Psoas muscle (tissue), 8 donors: ENCODE measurements around the gene ZNF324. TPM values are rescaled to one million over a fixed set of nuclear protein-coding genes. Genes with fewer than 3 reads are reported as not detected.
A peak's percentile ranks its signal among the peaks of the same experiment; 100 is the strongest.

Experiments
- ATAC-seq, 4 donors: fragments of 200-7000 bp; cut with Tn5 transposase; one replicate each; pipeline ENCODE4 v1.9.1; 2020; ENCODE audit warnings: moderate library complexity in 3 of 4, mild to moderate bottlenecking in 2 of 4
- DNase-seq, 2 donors: peaks; one replicate each; pipeline ENCODE4 v3.0.0-alpha.2; 2020
- H3K27ac ChIP-seq: fragments of 200-600 bp; one replicate; pipeline ENCODE4 v1.8.0; 2022
- H3K27me3 ChIP-seq, 3 donors: fragments of 200-600 bp in 1 of 3; one replicate each; pipeline versions ENCODE4 v1.6.1 to v1.8.0; 2013 to 2022; ENCODE audit warnings: low read length in 2 of 3, mild to moderate bottlenecking in 2 of 3, moderate library complexity in 1 of 3; ENCODE audit not compliant: insufficient read depth in 3 of 3
- H3K36me3 ChIP-seq, 2 donors: fragments of 200-600 bp in 1 of 2; one replicate each; pipeline versions ENCODE4 v1.6.1 to v1.8.0; 2013 to 2022; ENCODE audit warnings: low read depth in 1 of 2, mild to moderate bottlenecking in 1 of 2, moderate library complexity in 1 of 2; ENCODE audit not compliant: insufficient read depth in 1 of 2
- H3K4me1 ChIP-seq: fragments of 200-600 bp; one replicate; pipeline ENCODE4 v1.8.0; 2022
- H3K4me3 ChIP-seq: fragments of 200-600 bp; one replicate; pipeline ENCODE4 v1.8.0; 2022; ENCODE audit warnings: mild to moderate bottlenecking
- H3K9me3 ChIP-seq: fragments of 200-600 bp; one replicate; pipeline ENCODE4 v1.8.0; 2022
- WGBS, 3 donors: extraction: QIAGEN DNeasy Blood & Tissue Kit; methylation state at CpG; one replicate each; pipeline versions ENCODE4 v1.1.6 to v1.1.7; 2013; 5-methylcytosine and 5-hydroxymethylcytosine counted together
- intact Hi-C, 2 donors: fragments of 100-400 bp; cut with DNase I; formaldehyde crosslinking; loops; one replicate each; pipeline versions ENCODE4 v1.11.0 to v1.14.2; 2022
- polyA plus RNA-seq, 3 donors: library from polyadenylated mRNA; stranded (reverse); fragments of 200-250 nt; gene quantifications; one replicate each; pipeline ENCODE4 v1.2.3, GENCODE V29; 2013
- total RNA-seq, 4 donors: library from RNA; stranded (reverse); fragmentation: NEBNext Ultra II Directional in 2 of 4; extraction: Animal tissue kit (Norgen Biotek cat#: 25700) in 2 of 4; gene quantifications; one replicate each; pipeline versions ENCODE4 v1.2.1 to v1.2.4, GENCODE V29; 2021 to 2023
- TF ChIP-seq, protein P1 (sequence below): fragments of 200-600 bp; IDR thresholded peaks from one replicate; pipeline ENCODE4 v1.8.0; 2022; ENCODE audit warnings: antibody characterized with exemption
- donor health status: healthy with polysubstance abuse.
- donor health status: DM: no; HTN: no; CAD: no; lungs with moderate emphysema.
- donor health status: Bipolar disorder and iron deficiency.
- donor health status: healthy.
- donor health status: DM: yes; HTN: yes; CAD: no.
- donor health status: DM: no; HTN: no; CAD: no.
- donor health status: DM: no; HTN: no; CAD: no.
- donor health status: DM: yes; HTN: yes; CAD: no.

The ZNF324 gene
- total and polyA plus RNA-seq, 7 donors = 2.1 to 7.2 (median 4.3) TPM

DNA sequence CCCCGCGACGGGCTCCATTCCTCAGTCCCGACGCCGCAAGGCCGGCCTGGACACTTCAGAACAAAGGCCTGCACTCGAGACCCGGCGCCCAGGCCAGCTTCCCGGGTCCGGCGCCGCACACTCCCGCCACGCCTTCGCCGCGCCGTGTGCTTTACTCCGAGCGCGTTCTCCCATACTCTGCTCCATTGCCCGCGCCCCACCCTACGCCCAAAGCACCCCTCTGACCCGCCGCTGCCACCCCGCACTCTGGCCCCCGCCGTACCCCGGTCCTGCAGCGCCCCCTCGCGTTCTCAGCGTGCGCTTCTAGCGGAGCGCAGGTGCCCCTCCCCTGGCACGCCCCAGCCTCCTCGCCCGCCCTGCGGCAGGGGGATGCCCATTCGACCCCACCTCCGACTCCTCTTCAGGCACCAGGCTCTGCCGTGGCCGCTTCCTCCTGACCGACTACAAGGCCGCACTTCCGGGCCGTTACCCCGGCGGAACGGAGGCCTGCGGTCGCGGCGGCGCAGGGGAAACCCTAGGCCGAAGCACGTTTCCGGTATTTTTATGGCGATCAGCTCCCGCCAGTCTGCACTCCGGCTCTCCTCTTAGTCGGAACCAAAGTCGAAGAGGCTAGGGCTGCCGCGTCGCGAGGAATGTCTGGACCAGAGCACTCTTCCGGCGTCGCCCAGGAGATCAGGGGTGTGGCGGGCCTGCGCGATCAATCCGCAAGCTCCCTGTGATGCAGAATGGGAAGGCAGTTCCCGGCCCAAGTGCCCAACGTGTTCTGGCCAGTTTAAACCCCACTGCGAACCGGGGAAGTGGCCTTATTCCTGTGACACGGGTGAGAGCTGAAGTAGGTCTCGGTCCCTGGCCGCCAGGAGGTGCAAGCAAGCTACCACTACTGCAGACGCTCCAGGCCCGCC lies 52.7 kb downstream of the ZNF324 start, which contains the start of gene ZBTB45:
Gene ZBTB45, minus strand, starts transcription at position 456 of the 902 bp plus-strand sequence. CDS start 2,137 bp downstream, outside the sequence.
- peak within 1 kb of the TSS; percentile 98 for H3K4me3 ChIP-seq
- TF ChIP-seq, protein P1, sequence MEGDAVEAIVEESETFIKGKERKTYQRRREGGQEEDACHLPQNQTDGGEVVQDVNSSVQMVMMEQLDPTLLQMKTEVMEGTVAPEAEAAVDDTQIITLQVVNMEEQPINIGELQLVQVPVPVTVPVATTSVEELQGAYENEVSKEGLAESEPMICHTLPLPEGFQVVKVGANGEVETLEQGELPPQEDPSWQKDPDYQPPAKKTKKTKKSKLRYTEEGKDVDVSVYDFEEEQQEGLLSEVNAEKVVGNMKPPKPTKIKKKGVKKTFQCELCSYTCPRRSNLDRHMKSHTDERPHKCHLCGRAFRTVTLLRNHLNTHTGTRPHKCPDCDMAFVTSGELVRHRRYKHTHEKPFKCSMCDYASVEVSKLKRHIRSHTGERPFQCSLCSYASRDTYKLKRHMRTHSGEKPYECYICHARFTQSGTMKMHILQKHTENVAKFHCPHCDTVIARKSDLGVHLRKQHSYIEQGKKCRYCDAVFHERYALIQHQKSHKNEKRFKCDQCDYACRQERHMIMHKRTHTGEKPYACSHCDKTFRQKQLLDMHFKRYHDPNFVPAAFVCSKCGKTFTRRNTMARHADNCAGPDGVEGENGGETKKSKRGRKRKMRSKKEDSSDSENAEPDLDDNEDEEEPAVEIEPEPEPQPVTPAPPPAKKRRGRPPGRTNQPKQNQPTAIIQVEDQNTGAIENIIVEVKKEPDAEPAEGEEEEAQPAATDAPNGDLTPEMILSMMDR = peak; percentile 55
- no peaks in the 10 kb centered on the region for H3K27me3 ChIP-seq
- ATAC-seq (peak; percentile 90 to 91 (median 91)), DNase-seq (peak; percentile 90 to 96)
- H3K27ac ChIP-seq = peak within 1 kb of the TSS; percentile 97
- intact Hi-C loops = loop anchor here in 1 of 2 donors (2.0 kb wide), 1 partner anchor 23 kb away; no protein-coding TSS in a partner anchor
- 0% methylated on average over 76 to 87 of the region's 87 CpGs for WGBS, 3 donors
- peaks cover 30% of the 10 kb centered on the region for H3K4me1 ChIP-seq
- H3K9me3 ChIP-seq = no peaks in the 10 kb centered on the region
- peaks cover 0 to 20% of the 10 kb centered on the region in 2 donors for H3K36me3 ChIP-seq

DNA sequence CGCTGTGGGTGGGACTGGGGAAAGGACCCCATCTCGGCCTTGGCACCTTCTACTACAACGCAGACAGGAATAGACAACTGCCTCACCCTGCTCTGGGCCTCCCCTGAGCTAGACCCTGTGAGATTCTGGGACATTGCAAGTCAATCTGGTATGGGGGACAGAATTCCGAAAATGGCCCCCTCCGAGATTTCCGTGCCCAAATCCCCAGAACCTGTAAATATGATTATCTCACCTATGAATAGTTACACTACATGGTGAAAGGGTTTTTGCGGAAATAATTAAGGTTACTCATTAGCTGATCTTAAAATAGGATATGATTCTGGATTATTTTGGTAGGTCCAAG lies 53.3 kb downstream of the ZNF324 start:
- peaks cover 27% of the 10 kb centered on the region for H3K4me1 ChIP-seq
- ATAC-seq (peak in 2 of 4 donors; percentile 24 to 39), DNase-seq (no peak)
- intact Hi-C loops = loop anchor here in 1 of 2 donors (2.0 kb wide), 1 partner anchor 23 kb away; no protein-coding TSS in a partner anchor
- TF ChIP-seq, protein P1 = no peak
- no peaks in the 10 kb centered on the region for H3K27me3 ChIP-seq
- H3K36me3 ChIP-seq = peaks cover 0 to 20% of the 10 kb centered on the region in 2 donors
- peak overlapping the region; percentile 98 for H3K4me3 ChIP-seq
- 4 to 9% (median 7%) methylated on average over 7 of the region's 7 CpGs for WGBS, 3 donors
- H3K9me3 ChIP-seq = no peaks in the 10 kb centered on the region
- H3K27ac ChIP-seq = peak overlapping the region; percentile 97

DNA sequence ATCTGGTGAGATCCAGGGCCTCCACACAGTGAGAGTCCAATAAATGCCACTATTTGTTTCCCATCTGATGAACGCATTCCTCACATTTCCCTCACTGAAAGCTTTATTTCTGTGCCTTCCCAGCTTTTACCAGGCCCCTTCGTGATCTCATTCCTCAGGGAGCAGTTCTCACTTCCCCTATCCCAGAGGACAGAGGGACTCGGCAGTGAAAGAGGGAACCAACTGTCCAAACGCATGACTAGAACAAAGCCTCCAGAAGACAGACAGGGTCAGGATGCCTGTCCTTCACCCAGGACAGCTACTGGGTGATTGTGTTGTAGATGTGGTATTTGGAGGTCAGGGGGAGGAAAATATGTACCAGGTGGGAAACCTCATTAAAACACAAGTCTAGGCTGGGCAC lies 54.8 kb downstream of the ZNF324 start:
- no peak for DNase-seq
- TF ChIP-seq, protein P1 = no peak
- intact Hi-C loops = loop anchor here in 1 of 2 donors (2.0 kb wide), 1 partner anchor 21 kb away; no protein-coding TSS in a partner anchor
- Histone ChIP-seq H3K36me3 (peaks cover 0 to 9% of the 10 kb centered on the region in 2 donors), H3K4me1 (peaks cover 17% of the 10 kb centered on the region), H3K4me3 (no peak overlapping the region), H3K27me3 (no peaks in the 10 kb centered on the region), H3K9me3 (no peaks in the 10 kb centered on the region), H3K27ac (peak overlapping the region; percentile 6)
- no peak for ATAC-seq
- WGBS, 3 donors = 45 to 50% (median 46%) methylated on average over 4 of the region's 4 CpGs

DNA sequence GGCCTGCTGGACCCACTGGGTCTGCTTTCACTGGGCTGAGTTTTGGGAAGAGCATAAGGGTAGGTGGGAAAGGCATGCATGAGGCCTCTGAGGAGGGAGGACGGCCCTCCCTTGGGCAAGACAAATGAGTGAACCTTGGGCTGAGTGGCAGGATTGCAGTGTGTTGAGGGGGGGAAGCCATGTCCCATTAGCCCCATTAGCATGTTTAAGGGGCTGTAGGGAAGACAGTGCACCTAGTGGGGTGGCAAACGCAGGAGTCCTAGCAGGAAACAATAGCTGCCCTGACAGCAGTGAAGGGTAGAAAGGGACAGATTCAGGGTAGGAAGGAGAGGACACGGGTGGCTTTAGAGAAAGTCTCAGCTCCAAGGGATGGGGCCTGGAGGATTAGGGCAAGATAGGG lies 55.8 kb downstream of the ZNF324 start:
- TF ChIP-seq, protein P1 = no peak
- H3K9me3 ChIP-seq = no peaks in the 10 kb centered on the region
- no peak for ATAC-seq
- H3K4me1 ChIP-seq = peaks cover 17% of the 10 kb centered on the region
- H3K27ac ChIP-seq = no peak overlapping the region
- intact Hi-C loops = no loop called here
- no peak for DNase-seq
- no peaks in the 10 kb centered on the region for H3K36me3 ChIP-seq
- 78 to 85% (median 80%) methylated on average over 3 of the region's 3 CpGs for whole genome bisulfite sequencing, 3 donors
- no peak overlapping the region for H3K4me3 ChIP-seq
- no peaks in the 10 kb centered on the region for H3K27me3 ChIP-seq

Other genes with a start within 250 kb of the ZNF324 start
- 10 to 100 TPM in 1 of 4 donors, 1 to 10 TPM in 3; 2.4 to 15.3 (median 5.1) TPM for gene ZNF544, start 238.2 kb upstream of the ZNF324 start, total RNA-seq
- gene ZNF544, start 238.2 kb upstream of the ZNF324 start, polyA plus RNA-seq = 1 to 10 TPM; 3.8 to 8.1 (median 7.8) TPM
- 1 to 10 TPM; 1.5 to 2.5 (median 2.0) TPM for gene ZNF8, start 188.1 kb upstream of the ZNF324 start, total RNA-seq
- gene ZNF8, start 188.1 kb upstream of the ZNF324 start, polyA plus RNA-seq = 1 to 10 TPM in 1 of 3 donors, under 1 TPM in 2; 0.35 to 1.3 (median 0.86) TPM
- gene ERVK3-1, start 161.7 kb upstream of the ZNF324 start, total RNA-seq = 10 to 100 TPM; 13.9 to 33.3 (median 16.4) TPM
- 10 to 100 TPM; 29.5 to 81.0 (median 77.4) TPM for gene ERVK3-1, start 161.7 kb upstream of the ZNF324 start, polyA plus RNA-seq
- 1 to 10 TPM; 2.0 to 3.1 (median 2.4) TPM for gene ZSCAN22, start 140.1 kb upstream of the ZNF324 start, total RNA-seq
- gene ZSCAN22, start 140.1 kb upstream of the ZNF324 start, polyA plus RNA-seq = 1 to 10 TPM; 1.1 to 1.8 (median 1.8) TPM
- 1 to 10 TPM; 1.6 to 5.4 (median 3.8) TPM for gene A1BG, start 113.6 kb upstream of the ZNF324 start, total RNA-seq
- 10 to 100 TPM in 2 of 3 donors, 1 to 10 TPM in 1; 5.2 to 12.0 (median 10.0) TPM for gene A1BG, start 113.6 kb upstream of the ZNF324 start, polyA plus RNA-seq
- gene ZNF497, start 104.3 kb upstream of the ZNF324 start, total RNA-seq = under 1 TPM; 0.08 to 0.30 (median 0.18) TPM
- gene ZNF497, start 104.3 kb upstream of the ZNF324 start, polyA plus RNA-seq = under 1 TPM; 0.13 to 0.43 (median 0.30) TPM
- under 1 TPM; 0.10 to 0.34 (median 0.20) TPM for gene ZNF837, start 86.0 kb upstream of the ZNF324 start, total RNA-seq
- under 1 TPM; 0.08 to 0.33 (median 0.24) TPM for gene ZNF837, start 86.0 kb upstream of the ZNF324 start, polyA plus RNA-seq
- 100 to 1,000 TPM; 513 to 839 (median 740) TPM for gene RPS5, start 79.8 kb upstream of the ZNF324 start, total RNA-seq
- gene RPS5, start 79.8 kb upstream of the ZNF324 start, polyA plus RNA-seq = 1,000 to 10,000 TPM; 1,118 to 2,384 (median 1,312) TPM
- gene RNF225, start 71.4 kb upstream of the ZNF324 start, total RNA-seq = not detected
- gene RNF225, start 71.4 kb upstream of the ZNF324 start, polyA plus RNA-seq = not detected
- gene ZNF584, start 58.4 kb upstream of the ZNF324 start, total RNA-seq = 10 to 100 TPM in 3 of 4 donors, 1 to 10 TPM in 1; 9.5 to 16.2 (median 13.3) TPM
- gene ZNF584, start 58.4 kb upstream of the ZNF324 start, polyA plus RNA-seq = 10 to 100 TPM in 2 of 3 donors, 1 to 10 TPM in 1; 8.7 to 23.8 (median 11.6) TPM
- 1 to 10 TPM; 2.1 to 5.2 (median 4.3) TPM for gene ZNF132, start 26.9 kb upstream of the ZNF324 start, total RNA-seq
- gene ZNF132, start 26.9 kb upstream of the ZNF324 start, polyA plus RNA-seq = 1 to 10 TPM; 1.4 to 2.7 (median 1.6) TPM
- 1 to 10 TPM; 4.4 to 8.9 (median 4.9) TPM for gene ZNF324B, start 15.5 kb upstream of the ZNF324 start, total RNA-seq
- gene ZNF324B, start 15.5 kb upstream of the ZNF324 start, polyA plus RNA-seq = 1 to 10 TPM; 2.5 to 6.2 (median 2.9) TPM
- 1 to 10 TPM; 3.5 to 8.1 (median 4.9) TPM for gene ZNF446, start 9.3 kb downstream of the ZNF324 start, total RNA-seq
- 1 to 10 TPM; 4.6 to 8.7 (median 6.3) TPM for gene ZNF446, start 9.3 kb downstream of the ZNF324 start, polyA plus RNA-seq
- 1 to 10 TPM; 3.1 to 6.6 (median 4.0) TPM for gene SLC27A5, start 44.9 kb downstream of the ZNF324 start, total RNA-seq
- gene SLC27A5, start 44.9 kb downstream of the ZNF324 start, polyA plus RNA-seq = 10 to 100 TPM in 2 of 3 donors, 1 to 10 TPM in 1; 6.1 to 11.0 (median 10.6) TPM
- 10 to 100 TPM in 1 of 4 donors, 1 to 10 TPM in 3; 7.7 to 13.0 (median 9.9) TPM for gene ZBTB45, start 52.7 kb downstream of the ZNF324 start, total RNA-seq
- 10 to 100 TPM in 1 of 3 donors, 1 to 10 TPM in 2; 6.2 to 12.5 (median 8.5) TPM for gene ZBTB45, start 52.7 kb downstream of the ZNF324 start, polyA plus RNA-seq
- gene TRIM28, start 77.0 kb downstream of the ZNF324 start, total RNA-seq = 100 to 1,000 TPM; 165 to 212 (median 197) TPM
- gene TRIM28, start 77.0 kb downstream of the ZNF324 start, polyA plus RNA-seq = 100 to 1,000 TPM; 141 to 154 (median 147) TPM
- gene CHMP2A, start 88.0 kb downstream of the ZNF324 start, total RNA-seq = 100 to 1,000 TPM in 2 of 4 donors, 10 to 100 TPM in 2; 96.5 to 126 (median 103) TPM
- 100 to 1,000 TPM; 149 to 184 (median 157) TPM for gene CHMP2A, start 88.0 kb downstream of the ZNF324 start, polyA plus RNA-seq
- 100 to 1,000 TPM in 3 of 4 donors, 10 to 100 TPM in 1; 95.4 to 146 (median 125) TPM for gene UBE2M, start 91.5 kb downstream of the ZNF324 start, total RNA-seq
- gene UBE2M, start 91.5 kb downstream of the ZNF324 start, polyA plus RNA-seq = 100 to 1,000 TPM in 2 of 3 donors, 10 to 100 TPM in 1; 86.8 to 146 (median 145) TPM
- 10 to 100 TPM in 2 of 4 donors, 1 to 10 TPM in 2; 8.2 to 13.0 (median 11.1) TPM for gene MZF1, start 106.3 kb downstream of the ZNF324 start, total RNA-seq
- gene MZF1, start 106.3 kb downstream of the ZNF324 start, polyA plus RNA-seq = 10 to 100 TPM in 1 of 3 donors, 1 to 10 TPM in 2; 5.0 to 12.5 (median 8.2) TPM